ENCODE measurements around the gene EXOC3.

DNA sequence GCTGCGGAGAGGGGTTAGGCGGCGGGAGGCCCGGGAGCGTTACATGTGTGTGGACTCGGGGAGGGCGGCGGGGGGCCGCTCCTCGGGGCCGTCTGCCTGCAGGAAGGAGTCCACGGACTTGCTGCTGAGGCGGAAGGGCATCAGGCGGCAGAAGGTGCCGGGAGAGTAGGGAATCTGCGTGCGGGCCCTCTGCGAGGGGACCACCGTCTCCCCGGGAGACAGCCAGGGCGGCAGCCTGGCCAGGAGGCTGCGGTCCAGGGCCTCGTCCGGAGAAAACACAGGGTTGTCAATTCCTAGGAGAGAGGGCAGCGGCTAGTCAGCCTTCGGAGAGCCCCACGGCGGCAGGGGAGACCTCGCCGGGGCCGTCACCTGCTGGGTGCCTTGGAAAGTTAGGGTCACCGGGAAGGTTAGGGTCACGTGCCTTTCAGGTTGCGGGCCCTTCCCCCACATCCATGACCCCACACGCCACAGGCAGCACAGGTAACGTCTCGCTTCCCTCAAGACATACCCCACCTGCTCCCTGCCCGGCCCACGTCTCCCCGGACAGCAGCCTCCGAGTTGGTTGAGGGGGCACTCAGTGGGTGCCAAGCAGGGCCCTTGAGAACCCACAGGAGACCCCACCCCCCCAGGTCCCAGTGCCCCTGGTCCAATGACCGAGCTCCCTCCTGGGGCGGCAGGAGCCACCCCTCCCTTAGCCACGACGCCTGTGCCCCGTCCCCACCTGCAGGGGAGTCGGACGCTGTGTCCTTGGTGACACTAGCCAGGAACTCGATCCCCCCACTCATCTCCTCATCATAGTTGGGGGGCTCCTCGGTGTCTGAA is 32.1 kb downstream of the EXOC3 start:
- TF ChIP-seq CTCF (IDR thresholded peaks at IDR 0.05; ENCODE audit: control extremely low read depth in 1 of 3, insufficient read depth in 1 of 3, low read depth in 1 of 3, low read length in 3 of 3) (no peak), POLR2A (IDR thresholded peaks at IDR 0.05; ENCODE audit: control extremely low read depth in 1 of 2, low read depth in 2 of 2, low read length in 2 of 2) (no peak), HDAC2 (IDR thresholded peaks at IDR 0.05; ENCODE audit: borderline replicate concordance in 1 of 2, low read depth in 2 of 2, low read length in 2 of 2) (no peak), ZNF274 (IDR thresholded peaks at IDR 0.05; ENCODE audit: borderline replicate concordance, extremely low read depth, low read length) (no peak), EZH2 (IDR thresholded peaks at IDR 0.05; ENCODE audit: low read depth, low read length, severe bottlenecking) (peak; percentile 59), POLR2AphosphoS5 (IDR thresholded peaks at IDR 0.05; ENCODE audit: low read depth, low read length) (no peak), TAF1 (IDR thresholded peaks at IDR 0.05; ENCODE audit: low read depth, low read length) (no peak), USF2 (IDR thresholded peaks at IDR 0.05; ENCODE audit: low read length) (peak; percentile 66), CEBPB (IDR thresholded peaks at IDR 0.05; ENCODE audit: low read depth, low read length) (no peak), GABPA (IDR thresholded peaks at IDR 0.05; ENCODE audit: borderline replicate concordance, insufficient read depth, low read length) (no peak), SIN3A (conservative IDR thresholded peaks at IDR 0.05 in 1 of 2, IDR thresholded peaks at IDR 0.05 in 1 of 2; ENCODE audit: low read depth in 1 of 2, low read length in 2 of 2) (no peak), KDM1A (IDR thresholded peaks at IDR 0.05; ENCODE audit: borderline replicate concordance, low read length) (no peak), MAX (IDR thresholded peaks at IDR 0.05) (peak; percentile 34; the same call in 1 of the 2 replicates), SRF (IDR thresholded peaks at IDR 0.05; ENCODE audit: low read depth, low read length) (no peak)
